ENCODE data around the gene DCP1B.

Gene DCP1B

DNA sequence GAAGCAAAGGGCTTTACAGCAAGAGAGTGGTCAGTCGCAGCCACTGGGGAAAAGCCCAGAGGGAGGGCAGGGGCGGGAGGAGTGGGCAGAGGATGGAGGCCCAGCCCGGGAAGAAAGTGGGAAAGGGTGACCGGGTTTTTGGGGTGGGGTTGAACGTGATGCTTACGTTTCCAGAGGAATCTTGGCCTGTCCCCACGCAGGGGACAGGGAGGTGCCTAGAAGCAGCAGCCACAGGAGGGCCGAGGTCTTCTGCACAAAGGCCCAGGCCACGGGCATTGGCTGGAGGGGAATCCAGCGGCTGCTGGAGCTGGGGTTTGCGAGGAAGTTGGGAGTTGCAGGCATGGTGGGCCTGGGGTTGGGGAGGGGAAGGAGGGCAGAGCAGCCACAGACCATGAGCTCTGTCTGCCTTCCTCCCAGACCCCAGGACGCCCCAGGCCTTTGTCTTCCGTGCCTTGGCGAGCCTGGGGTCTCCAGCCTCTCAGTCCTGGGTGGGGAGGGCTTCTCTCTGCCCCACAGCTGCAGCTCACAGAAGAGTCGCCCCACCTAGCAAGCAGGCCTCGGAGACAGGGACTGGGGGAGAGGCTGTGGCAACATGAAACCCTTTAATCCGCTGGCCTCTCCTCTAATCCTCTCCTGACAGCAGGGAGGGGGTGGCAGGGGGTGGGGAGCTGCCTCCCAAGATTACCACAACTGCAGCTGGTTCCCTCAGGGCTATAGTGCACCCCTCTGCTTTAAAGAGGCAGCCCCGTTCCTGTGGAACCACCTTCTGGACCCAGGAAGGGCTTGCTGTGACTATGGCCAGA, 86.0 kb downstream of the DCP1B start, which contains the start of gene CACNA2D4:
Gene CACNA2D4 (minus strand): TSS at position 572 of the 803 bp plus-strand sequence. CDS start 179 bp downstream, at position 393.
- no peak for DNase-seq

- DNase-seq, result no peak
These were observed 86.8 kb downstream of the DCP1B start for GRCh38 chr12:1917172-1918070.

- DNase-seq, result peak; percentile 38
These were observed 87.7 kb downstream of the DCP1B start for GRCh38 chr12:1916371-1917171.

GRCh38 chr12:1915082-1915968, 88.9 kb downstream of the DCP1B start:
- DNase-seq, result no peak

GRCh38 chr12:1914114-1914911, 89.9 kb downstream of the DCP1B start:
- DNase-seq, result no peak

DNA sequence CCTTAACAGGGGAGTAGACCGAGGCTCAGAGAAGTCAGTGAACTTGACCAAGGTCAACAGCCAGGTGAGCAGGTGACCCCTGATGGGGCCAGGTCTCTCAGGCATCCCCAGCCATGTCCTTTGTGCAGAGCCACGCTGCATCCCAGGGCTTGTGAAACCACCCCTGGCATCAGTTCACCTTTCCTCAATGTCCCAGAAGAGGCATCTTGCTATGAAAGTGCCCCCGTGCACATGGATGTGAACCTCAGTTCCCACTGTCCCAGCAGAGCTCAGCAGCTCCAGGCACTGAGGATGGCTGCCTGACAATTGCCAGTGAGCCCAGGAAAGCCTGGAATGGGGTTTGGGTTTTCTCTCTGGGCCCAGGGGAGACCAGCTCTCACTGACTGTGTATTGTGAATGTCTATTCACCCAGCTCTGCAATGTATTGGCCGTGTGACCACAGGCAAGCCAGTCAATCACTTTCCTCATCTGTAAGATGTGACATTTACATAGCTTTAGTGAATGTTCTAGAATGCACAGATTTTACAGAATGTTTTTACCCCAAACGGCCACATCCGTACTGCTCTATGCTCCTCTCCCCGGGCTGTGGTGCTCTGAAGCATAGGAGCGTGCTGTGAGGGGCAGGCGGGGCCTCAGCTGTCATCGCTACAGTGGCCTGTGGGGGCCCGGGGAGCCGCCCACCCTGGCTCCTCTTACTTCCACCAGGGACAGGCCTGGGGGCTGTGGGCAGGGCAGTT, 90.7 kb downstream of the DCP1B start:
- no peak for DNase-seq

GRCh38 chr12:1912580-1913376, 91.5 kb downstream of the DCP1B start:
- no peak for DNase-seq

DNA sequence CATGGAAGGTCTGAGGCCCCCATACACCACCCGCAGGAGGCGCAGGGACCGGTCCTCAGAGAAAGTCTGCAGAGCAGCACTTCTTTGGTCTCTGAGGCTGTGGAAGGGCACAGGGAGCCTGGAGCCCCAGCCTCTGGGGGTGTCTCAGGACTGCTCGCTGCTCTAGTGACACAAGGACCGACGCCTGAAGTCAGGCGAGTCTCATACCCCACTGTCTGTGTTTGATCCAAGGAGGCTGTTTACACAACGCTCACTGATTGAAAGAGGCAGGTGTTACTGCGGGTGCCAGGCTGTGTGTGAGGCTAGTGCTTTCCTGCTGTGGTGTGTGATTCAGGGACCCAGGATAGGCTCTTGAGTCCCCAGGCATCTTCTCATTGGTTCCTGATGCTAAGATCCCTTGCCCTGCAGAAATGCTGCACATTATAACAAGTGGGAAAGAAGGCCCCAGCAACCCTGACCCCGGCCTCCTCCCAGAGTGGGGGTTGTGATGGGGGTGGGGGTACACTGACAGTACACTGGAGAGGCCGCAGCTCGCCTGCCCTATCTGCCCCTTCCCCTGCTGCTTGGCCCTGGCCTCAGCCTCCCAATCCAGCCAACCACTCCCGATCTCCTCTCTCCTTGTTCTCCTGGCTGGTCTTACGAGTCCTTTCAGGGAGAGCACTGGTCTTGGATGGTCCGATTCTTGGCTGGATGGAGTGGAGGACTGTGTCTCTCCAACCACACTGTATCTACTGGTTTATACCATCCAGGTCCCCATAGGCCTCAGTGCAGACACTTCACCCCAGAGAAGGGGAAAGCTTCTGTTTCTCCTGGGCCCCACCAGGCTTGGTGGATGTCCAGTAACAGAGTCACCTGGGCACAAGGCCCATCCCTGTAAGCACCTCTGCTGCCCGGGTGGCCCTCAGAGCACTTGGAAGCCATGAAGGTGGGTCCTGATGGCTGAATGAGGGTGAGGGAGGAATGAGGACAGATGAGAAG, 92.4 kb downstream of the DCP1B start:
- DNase-seq, result peak; percentile 86

DNA sequence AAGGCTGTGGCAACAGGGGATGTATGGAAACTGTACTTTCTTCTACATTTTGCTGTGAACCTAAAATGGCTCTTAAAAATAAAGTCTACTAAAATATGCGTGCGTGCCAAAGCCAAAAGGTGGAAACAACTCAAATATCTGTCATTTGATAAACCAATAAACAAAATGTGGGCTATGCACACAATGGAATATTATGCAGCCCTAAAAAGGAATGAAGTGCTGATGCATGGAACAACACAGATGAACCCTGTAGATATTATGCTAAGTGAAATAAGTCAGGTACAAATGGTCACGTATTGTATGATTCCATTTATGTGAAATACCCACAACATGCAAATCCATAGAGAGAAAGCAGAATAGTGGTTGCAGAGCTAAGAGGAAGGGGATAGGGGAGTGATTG, 93.8 kb downstream of the DCP1B start:
- DNase-seq, result no peak

GRCh38 chr12:1908758-1909157, 95.5 kb downstream of the DCP1B start:
- DNase-seq, result no peak

DNA sequence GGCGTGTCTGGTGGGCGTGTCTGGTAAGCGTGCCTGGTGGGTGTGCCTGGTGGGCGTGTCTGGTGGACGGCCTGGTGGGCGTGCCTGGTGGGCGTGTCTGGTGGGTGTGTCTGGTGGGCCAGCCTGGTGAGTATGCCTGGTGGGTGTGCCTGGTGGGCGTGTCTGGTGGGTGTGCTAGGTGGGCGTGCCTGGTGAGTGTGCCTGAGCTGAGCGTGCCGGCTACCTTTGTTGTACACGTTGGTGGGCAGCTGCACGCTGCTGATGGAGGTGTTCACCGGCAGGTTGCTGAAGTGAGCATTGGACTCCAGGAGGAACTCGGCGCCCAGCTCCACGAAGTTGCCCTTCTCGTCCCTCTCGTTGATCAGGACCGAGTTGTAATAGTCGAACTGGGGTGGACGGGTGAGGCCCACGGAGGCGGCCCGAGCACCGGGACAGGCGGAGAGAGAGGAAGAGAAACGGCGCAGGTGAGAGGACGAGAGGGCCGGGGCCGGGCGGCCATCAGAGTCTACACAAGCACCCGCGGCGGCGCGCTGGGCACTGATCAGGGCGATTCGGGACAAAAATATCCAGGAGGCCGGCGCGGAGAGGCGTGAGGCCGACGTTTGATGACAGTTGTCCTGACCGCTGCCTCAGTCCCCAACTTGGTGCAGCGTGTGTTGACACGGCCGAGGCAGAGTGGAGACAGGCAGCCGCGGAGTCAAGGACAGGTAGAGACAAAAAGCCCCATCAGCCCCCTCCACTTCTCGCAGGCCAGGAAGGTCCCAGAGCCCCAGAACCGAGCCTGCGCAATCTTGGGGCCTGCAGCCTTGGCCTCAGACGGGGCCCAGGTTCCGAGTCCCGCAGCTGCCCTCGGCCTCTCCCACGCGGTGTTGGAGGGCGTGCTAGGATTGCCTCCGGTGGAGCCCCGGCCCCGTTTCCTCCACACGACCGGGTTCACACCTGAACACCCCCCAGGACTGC, 96.3 kb downstream of the DCP1B start:
- DNase-seq, result no peak

GRCh38 chr12:1906579-1906978, 97.7 kb downstream of the DCP1B start:
- no peak for DNase-seq

DNA sequence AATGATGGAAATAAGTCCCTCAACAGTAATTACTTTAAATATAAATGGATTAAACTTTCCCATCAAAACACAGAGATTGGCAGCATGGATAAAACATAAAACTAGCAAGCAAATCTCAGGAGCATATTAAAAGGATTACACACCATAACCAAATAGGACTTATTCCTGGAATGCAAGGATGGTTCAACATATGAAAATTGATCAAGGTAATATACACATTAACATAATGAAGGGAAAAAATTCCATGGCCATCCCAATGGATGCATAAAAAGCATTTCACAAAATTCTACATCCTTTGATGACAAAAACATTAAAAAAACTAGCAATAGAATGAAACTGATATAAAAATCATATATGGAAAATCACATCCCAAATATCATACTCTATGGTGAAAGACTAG, 99.4 kb downstream of the DCP1B start:
- DNase-seq, result no peak

DNA sequence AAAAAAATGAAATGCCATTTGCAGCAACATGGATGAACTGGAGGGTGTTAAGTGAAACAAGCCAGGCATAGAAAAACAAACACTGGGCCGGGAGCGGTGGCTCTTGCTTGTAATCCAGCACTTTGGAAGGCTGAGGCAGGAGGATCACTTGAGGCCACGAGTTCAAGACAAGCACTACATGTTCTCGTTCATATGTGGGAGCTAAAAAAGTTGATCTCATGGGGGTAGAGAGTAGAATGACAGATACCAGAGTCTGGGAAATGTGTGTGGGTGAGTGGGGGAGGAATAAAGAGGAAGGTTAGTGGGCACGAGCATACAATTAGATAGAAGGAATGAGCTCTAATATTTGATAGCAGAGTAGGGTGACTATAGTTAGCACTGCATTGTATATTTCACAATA, 107.3 kb downstream of the DCP1B start:
- no peak for DNase-seq

Data from NCI-H510A treated with DMSO at 0.1 percent for 48 hours (cell line).